NCI-H82 treated with DMSO at 0.1 percent for 48 hours (cell line): ENCODE measurements around the gene WFDC5.

ENCODE experiments used
- DNase-seq: peaks from one replicate; lab custom pipeline; 2025; ENCODE audit not compliant: unreplicated experiment; lab: John Stamatoyannopoulos, UW

Gene WFDC5

DNA sequence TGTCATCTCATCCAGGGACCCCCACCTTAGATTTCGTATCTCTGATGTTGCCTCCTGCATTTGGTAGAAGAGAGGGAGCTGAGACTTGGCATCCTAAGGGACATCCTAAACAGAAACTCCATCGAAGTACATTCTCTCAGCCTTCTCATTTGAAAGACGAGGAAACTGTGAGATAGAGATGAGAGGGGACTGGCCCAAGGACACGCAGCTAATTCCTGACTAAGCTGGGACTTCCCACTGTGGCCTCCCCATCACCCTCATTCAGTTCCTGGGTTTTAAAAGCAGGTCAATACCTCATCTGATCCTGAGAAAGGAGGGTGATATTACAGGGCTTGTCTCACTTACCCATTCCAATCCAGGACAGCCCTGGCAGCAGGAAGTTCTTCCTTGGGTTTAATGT is 855 bp upstream of the WFDC5 start:
- DNase-seq = no peak

DNA sequence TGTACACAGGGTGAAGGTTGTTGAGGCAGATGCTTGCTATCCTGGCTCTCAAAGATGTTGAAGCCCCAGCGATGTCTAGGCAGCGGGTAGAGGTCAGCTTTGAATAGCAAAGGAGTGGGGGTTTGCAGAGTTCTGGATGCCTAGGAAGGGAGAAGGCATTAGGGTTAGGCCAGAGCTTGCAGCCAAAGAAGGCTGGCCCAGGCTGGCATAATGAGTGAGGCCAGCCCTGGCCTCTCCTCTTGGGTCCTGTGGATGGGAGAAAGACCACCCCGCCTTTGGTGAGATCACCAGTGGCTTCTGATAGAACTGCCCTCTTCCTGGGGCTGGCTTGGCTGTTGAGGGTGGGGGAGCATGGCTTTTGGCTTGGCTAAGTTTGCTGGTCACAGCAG is 406 bp upstream of the WFDC5 start:
- DNase-seq = no peak

DNA sequence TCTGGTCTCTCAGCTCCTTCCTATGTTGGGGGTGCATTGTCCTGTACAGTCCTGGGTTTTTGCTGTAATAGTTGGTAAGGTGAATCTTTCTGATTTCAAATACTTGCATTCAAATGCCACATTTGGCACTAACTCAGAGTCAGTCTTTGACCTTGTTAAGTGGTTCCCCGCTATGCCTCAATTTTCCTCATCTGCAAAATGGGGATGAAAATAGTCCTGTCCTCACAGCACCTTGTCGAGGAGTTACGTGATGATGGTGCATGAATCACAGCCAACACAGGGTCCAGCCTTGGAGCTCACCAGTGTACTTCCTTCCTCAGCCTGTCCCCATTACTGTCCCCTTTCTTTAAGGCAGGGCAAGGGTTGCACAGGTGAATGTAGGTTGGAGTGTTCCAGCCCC is 1.1 kb downstream of the WFDC5 start:
- no peak for DNase-seq

- DNase-seq = no peak
Measured at GRCh38 chr20:45112754-45113153, 2.2 kb downstream of the WFDC5 start.

DNA sequence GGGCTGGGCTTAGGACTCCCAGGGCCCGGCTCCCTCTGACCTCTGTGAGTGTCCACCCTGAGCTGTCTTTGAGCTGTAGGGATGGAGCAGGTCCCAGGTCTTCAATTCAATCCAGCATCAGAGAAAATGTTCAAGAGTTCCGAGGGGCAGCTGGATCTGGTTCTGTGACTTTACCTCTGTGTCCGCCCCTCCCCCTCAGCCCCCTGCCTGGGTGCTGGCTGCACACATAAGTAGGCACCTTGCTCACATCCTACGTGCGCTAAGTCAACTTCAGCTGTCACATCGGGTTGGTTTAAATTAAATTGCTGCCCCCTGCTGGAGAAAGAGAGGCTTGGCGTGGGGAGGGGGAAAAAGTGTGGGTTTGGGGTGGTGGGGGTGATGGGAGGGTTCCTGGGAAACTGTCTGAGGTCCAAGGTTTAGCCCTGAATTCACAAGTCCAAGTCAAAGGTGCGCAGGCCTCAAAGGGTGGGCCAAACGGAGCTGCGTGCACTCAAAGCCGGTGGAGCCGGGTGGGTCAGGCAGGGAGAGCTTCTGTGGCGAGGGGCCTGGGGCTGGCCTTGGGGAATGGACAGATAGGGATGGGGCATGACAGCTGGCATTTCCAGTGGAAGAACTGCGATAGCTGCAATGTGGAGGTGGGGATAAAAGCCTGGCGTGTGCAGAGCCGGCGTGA is 3.0 kb downstream of the WFDC5 start:
- no peak for DNase-seq

DNA sequence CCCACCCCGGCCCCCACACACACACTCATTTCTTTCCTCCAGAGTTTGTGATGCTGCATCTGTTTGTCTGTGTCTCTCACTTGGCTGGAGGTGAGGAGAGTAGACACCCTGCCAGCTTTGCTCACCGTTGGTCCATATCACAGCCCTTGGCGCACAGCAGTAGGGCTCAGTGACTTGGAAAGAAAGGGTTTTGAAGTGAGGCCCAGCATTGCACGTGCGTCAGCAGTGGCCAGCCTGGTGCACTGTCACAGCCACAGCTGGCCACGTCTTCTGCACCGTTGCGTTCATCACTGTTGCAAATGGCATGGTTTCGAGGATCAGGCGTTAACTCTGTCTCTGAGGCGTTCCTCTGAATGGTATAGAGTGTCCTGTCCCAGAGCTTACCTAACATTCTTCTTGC is 3.7 kb downstream of the WFDC5 start:
- no peak for DNase-seq

DNA sequence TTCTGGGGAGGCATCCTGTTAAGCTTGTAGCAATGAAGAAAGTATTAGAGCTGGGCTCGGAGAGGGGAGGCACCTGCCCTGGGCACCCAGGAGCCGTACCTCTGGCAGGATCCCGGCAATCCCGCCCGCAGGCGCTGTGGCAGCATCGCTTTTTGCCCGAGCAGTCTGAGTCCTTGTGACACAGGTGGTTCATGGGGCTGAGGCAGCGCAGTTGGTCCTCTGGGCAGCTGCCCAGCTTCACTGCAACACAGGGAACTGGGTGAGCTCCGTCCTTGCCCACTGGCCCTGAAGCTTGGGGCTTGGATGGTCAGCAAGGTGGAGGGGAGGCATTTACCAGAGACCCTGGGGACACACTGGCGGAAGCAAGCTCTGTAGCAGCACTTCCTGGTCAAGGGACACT is 4.7 kb downstream of the WFDC5 start:
- no peak for DNase-seq

DNA sequence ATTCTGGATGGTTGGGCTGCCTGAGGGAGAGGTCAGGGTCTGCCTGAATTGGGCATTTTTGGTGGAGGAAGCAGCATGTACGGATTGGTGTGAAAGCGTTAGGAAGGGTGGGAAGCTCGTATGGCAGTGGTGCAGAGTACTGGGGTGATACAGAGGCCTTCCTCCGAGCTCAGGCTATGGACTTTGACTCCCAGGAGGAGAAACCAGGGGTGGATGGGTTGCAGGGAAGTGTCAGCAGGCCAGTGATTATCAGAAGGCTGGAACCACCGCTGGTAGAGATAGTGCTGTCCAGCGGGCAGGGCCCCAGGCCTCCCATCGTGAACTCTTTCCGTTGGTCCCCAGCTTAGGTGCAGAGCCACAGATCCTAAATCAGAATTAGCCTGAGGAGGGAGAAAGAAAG is 5.3 kb downstream of the WFDC5 start:
- DNase-seq = no peak

DNA sequence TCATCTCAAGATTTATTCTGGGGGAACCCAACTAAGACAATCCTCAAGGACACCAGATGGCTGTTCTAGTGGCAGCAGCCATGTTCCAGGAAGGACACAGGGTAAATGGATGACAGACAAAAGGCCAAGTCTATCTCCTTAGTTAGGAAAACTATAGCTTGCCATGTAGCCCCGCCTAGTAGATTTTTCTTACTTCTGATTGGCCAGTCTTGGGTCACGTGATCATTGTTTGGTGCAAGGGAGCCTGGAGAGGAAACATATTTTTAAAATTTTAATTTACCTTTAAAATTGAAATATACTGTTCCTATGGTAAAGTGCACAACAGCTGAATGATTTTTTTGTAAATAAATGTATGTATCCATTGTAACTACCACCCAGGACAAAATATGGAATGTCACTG is 9.7 kb downstream of the WFDC5 start:
- no peak for DNase-seq

- no peak for DNase-seq
Measured at GRCh38 chr20:45104786-45105185, 10.2 kb downstream of the WFDC5 start.

DNA sequence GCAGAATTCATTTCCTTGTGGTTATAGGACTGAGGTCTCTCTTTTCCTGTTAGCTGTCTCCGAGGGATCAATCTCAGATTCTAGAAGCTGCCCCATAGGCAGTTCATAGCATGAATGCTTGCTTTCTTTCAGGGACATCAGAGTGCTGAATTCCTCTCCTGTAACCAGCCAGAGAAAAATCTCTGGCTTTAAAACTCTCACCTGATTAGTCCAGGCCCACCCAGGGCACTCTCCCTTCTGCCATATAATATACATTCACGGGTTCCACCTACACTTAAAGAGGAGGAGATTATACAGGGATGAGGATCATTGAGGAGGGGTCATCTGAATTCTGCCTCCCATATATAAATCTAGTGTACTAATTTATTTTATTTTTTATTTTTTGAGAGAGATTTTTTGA is 11.9 kb downstream of the WFDC5 start:
- no peak for DNase-seq

- no peak for DNase-seq
Measured at GRCh38 chr20:45101333-45101850, 13.6 kb downstream of the WFDC5 start.

- no peak for DNase-seq
Measured at GRCh38 chr20:45100563-45101245, 14.3 kb downstream of the WFDC5 start, which contains the start of gene KCNS1. Gene KCNS1, minus strand, starts transcription at chr20:45101127. Its CDS starts 1,891 bp downstream, at chr20:45099236.

- no peak for DNase-seq
Measured at GRCh38 chr20:45098103-45098773, 16.7 kb downstream of the WFDC5 start.

GRCh38 chr20:45097485-45098102 is 17.4 kb downstream of the WFDC5 start:
- no peak for DNase-seq

GRCh38 chr20:45096781-45097180 is 18.2 kb downstream of the WFDC5 start:
- no peak for DNase-seq

GRCh38 chr20:45095805-45096238 is 19.2 kb downstream of the WFDC5 start:
- peak; percentile 4 for DNase-seq

- DNase-seq = no peak
Measured at GRCh38 chr20:45094864-45095574, 20.0 kb downstream of the WFDC5 start.

DNA sequence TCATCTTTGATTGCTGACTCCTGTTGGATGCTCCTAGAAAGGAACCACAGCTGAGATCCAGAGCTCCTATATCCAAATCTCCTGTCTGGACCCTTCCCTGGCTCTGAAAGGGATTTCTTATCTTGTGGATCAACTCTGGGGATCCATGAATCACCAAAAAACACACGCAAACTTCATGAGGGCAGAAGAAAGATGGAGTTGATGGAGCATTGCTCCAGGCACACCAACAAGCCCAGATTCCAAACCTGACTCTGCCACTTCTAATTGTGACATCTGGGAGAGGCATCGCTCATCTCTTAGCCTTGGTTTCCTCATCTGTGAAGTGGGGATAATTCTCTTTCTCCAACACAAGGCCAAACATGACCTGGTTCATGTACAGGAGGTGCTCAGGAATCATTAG is 20.8 kb downstream of the WFDC5 start:
- DNase-seq = no peak

- DNase-seq = no peak
Measured at GRCh38 chr20:45092898-45093297, 22.1 kb downstream of the WFDC5 start.

- no peak for DNase-seq
Measured at GRCh38 chr20:45091366-45091765, 23.6 kb downstream of the WFDC5 start.
